H1 (cell line): ENCODE results near the gene ZNF581. TPM values are rescaled to one million over a fixed set of nuclear protein-coding genes. Genes with fewer than 3 reads are reported as not detected.

Experiments used
- CTCF ChIA-PET: fragments of 300-600 bp; sonication (Branson Sonifier 250); formaldehyde crosslinking; loops from one replicate; lab custom pipeline; 2021; ENCODE audit not compliant: partially characterized antibody; lab: Charles Lee
- POLR2A ChIA-PET: fragments of 300-600 bp; sonication (Branson Sonifier 250); formaldehyde crosslinking; loops from one replicate; lab custom pipeline; 2021; ENCODE audit warnings: inconsistent platforms; ENCODE audit not compliant: partially characterized antibody; lab: Charles Lee
- DNase-seq, 2 experiments: peaks; one replicate each; pipeline versions ENCODE4 v3.0.0 to v3.0.0-alpha.2; 2010 to 2022; ENCODE audit warnings: low spot score in 2 of 2, low read depth in 1 of 2, mixed read lengths in 1 of 2
- FAIRE-seq: peaks from 2 replicates; lab custom pipeline; 2011; peaks lifted over from hg19 to GRCh38; lab: Jason Lieb, UNC
- H2AFZ ChIP-seq: 2 replicates; pipeline ENCODE4 v1.8.1; 2012; ENCODE audit warnings: low read length, inconsistent platforms
- H2AK5ac ChIP-seq: 2 replicates; pipeline ENCODE4 v1.6.1; 2013; ENCODE audit warnings: low read depth, low read length
- H2BK120ac ChIP-seq: replicated peaks from 2 replicates; pipeline ENCODE3; 2013; ENCODE audit warnings: low read depth, low read length, inconsistent platforms
- H2BK12ac ChIP-seq: 2 replicates; pipeline ENCODE4 v1.6.1; 2013; ENCODE audit warnings: low read depth, low read length
- H2BK15ac ChIP-seq: 2 replicates; pipeline ENCODE4 v1.6.1; 2013; ENCODE audit warnings: low read length
- H2BK20ac ChIP-seq: 2 replicates; pipeline ENCODE4 v1.6.1; 2013; ENCODE audit warnings: low read length
- H2BK5ac ChIP-seq: 2 replicates; pipeline ENCODE4 v1.6.1; 2013; ENCODE audit warnings: low read depth, low read length
- H3K14ac ChIP-seq: 2 replicates; pipeline ENCODE4 v1.6.1; 2013; ENCODE audit warnings: inconsistent platforms; ENCODE audit not compliant: insufficient read length
- H3K18ac ChIP-seq: 2 replicates; pipeline ENCODE4 v1.6.1; 2013; ENCODE audit warnings: low read length; ENCODE audit errors: extremely low read depth
- H3K23ac ChIP-seq: 2 replicates; pipeline ENCODE4 v1.6.1; 2013; ENCODE audit warnings: inconsistent platforms; ENCODE audit not compliant: insufficient read length
- H3K23me2 ChIP-seq: 2 replicates; pipeline ENCODE4 v1.6.1; 2013; ENCODE audit warnings: low read depth, low read length
- H3K27ac ChIP-seq: 2 replicates; pipeline ENCODE4 v1.6.1; 2011; ENCODE audit warnings: low read depth, low read length, inconsistent platforms
- H3K27me3 ChIP-seq, 4 experiments: replicated peaks in 1 of 4; 1 replicate in 1 of 4; 2 replicates in 3 of 4; pipeline versions ENCODE4 v1.6.1 to v1.8.1; 2011 to 2013; ENCODE audit warnings: low read length in 3 of 4, mild to moderate bottlenecking in 3 of 4, inconsistent platforms in 2 of 4, mixed read lengths in 2 of 4, moderate library complexity in 1 of 4; ENCODE audit not compliant: control insufficient read depth in 3 of 4, insufficient read depth in 3 of 4; ENCODE audit errors: extremely low read depth in 1 of 4
- H3K36me3 ChIP-seq, 4 experiments: 2 replicates each; pipeline versions ENCODE4 v1.6.1 to v1.8.1; 2011 to 2013; ENCODE audit warnings: mild to moderate bottlenecking in 4 of 4, low read length in 3 of 4, moderate library complexity in 2 of 4, control low read depth in 1 of 4, inconsistent platforms in 1 of 4; ENCODE audit not compliant: insufficient read depth in 4 of 4, control insufficient read depth in 2 of 4
- H3K4ac ChIP-seq: replicated peaks from 2 replicates; pipeline ENCODE3; 2013; ENCODE audit warnings: low read length, low read depth, mixed read lengths, inconsistent platforms; ENCODE audit not compliant: insufficient read length
- H3K4me1 ChIP-seq, 4 experiments: replicated peaks in 1 of 4; 1 replicate in 1 of 4; 2 replicates in 3 of 4; pipeline versions ENCODE4 v1.6.1 to v1.8.1; 2011 to 2013; ENCODE audit warnings: low read length in 3 of 4, inconsistent platforms in 2 of 4, mixed read lengths in 1 of 4; ENCODE audit not compliant: insufficient read depth in 4 of 4, control insufficient read depth in 3 of 4
- H3K4me2 ChIP-seq, 2 experiments: 2 replicates each; pipeline versions ENCODE4 v1.6.1 to v1.8.1; 2011 to 2013; ENCODE audit warnings: low read depth in 2 of 2, low read length in 2 of 2, control low read depth in 1 of 2, inconsistent platforms in 1 of 2, mild to moderate bottlenecking in 1 of 2; ENCODE audit not compliant: insufficient read depth in 1 of 2
- H3K4me3 ChIP-seq, 4 experiments: fragments of 200-600, 300-600 bp in 1 of 4; sonication (generic), shearing (Covaris generic), sonication (Bioruptor Twin) in 1 of 4; 2 replicates each; pipeline versions ENCODE4 v1.5.1 to v1.8.1; 2011 to 2016; ENCODE audit warnings: low read length in 4 of 4, low read depth in 3 of 4, control low read depth in 2 of 4, inconsistent platforms in 2 of 4, mild to moderate bottlenecking in 2 of 4, mixed read lengths in 1 of 4, moderate library complexity in 1 of 4; ENCODE audit not compliant: insufficient read depth in 2 of 4; ENCODE audit errors: extremely low read depth in 1 of 4
- H3K56ac ChIP-seq: replicated peaks from 2 replicates; pipeline ENCODE3; 2013; ENCODE audit warnings: low read depth, mild to moderate bottlenecking, mixed read lengths, low read length, inconsistent platforms; ENCODE audit not compliant: insufficient read length
- H3K79me1 ChIP-seq: 2 replicates; pipeline ENCODE4 v1.6.1; 2013; ENCODE audit warnings: low read depth, low read length, control low read depth
- H3K79me2 ChIP-seq, 2 experiments: 2 replicates each; pipeline versions ENCODE4 v1.6.1 to v1.8.1; 2012 to 2013; ENCODE audit warnings: low read length in 2 of 2, mild to moderate bottlenecking in 2 of 2, inconsistent platforms in 1 of 2; ENCODE audit not compliant: insufficient read depth in 2 of 2, control insufficient read depth in 1 of 2
- H3K9ac ChIP-seq, 4 experiments: replicated peaks in 1 of 4; 1 replicate in 1 of 4; 2 replicates in 3 of 4; pipeline versions ENCODE4 v1.6.1 to v1.8.1; 2011 to 2013; ENCODE audit warnings: low read depth in 3 of 4, low read length in 3 of 4, control low read depth in 2 of 4, mild to moderate bottlenecking in 2 of 4, moderate library complexity in 2 of 4, inconsistent platforms in 1 of 4; ENCODE audit errors: extremely low read depth in 1 of 4
- H3K9me3 ChIP-seq, 2 experiments: 2 replicates each; pipeline versions ENCODE4 v1.6.1 to v1.8.1; 2012 to 2013; ENCODE audit warnings: mild to moderate bottlenecking in 2 of 2, moderate library complexity in 2 of 2, control low read depth in 1 of 2, inconsistent platforms in 1 of 2, low read depth in 1 of 2, low read length in 1 of 2, mixed read lengths in 1 of 2; ENCODE audit not compliant: insufficient read depth in 2 of 2
- H4K20me1 ChIP-seq, 2 experiments: replicated peaks in 1 of 2; 2 replicates each; pipeline versions ENCODE3 to v1.8.1; 2011 to 2013; ENCODE audit warnings: inconsistent platforms in 2 of 2, low read length in 2 of 2, mild to moderate bottlenecking in 1 of 2; ENCODE audit not compliant: insufficient read depth in 2 of 2, control insufficient read depth in 1 of 2
- H4K5ac ChIP-seq: 2 replicates; pipeline ENCODE4 v1.6.1; 2013; ENCODE audit warnings: low read length, low read depth, mixed read lengths, inconsistent platforms; ENCODE audit not compliant: insufficient read length
- H4K8ac ChIP-seq: 2 replicates; pipeline ENCODE4 v1.8.0; 2013; ENCODE audit warnings: mild to moderate bottlenecking, moderate library complexity, low read length, inconsistent platforms; ENCODE audit not compliant: insufficient read depth; ENCODE audit errors: extremely low read depth
- H4K91ac ChIP-seq: replicated peaks from 2 replicates; pipeline ENCODE3; 2013; ENCODE audit warnings: low read length, mixed read lengths, inconsistent platforms; ENCODE audit not compliant: insufficient read length
- ASH2L ChIP-seq: fragments of 200-600, 300-600 bp; sonication (generic); IDR thresholded peaks from one replicate; pipeline ENCODE4 v1.7.1; 2017; ENCODE audit warnings: low read length
- CBX5 ChIP-seq: fragments of 300-800, 300-1000 bp; sonication (generic); IDR thresholded peaks from 2 replicates; pipeline ENCODE4 v1.7.1; 2016; ENCODE audit warnings: antibody characterized with exemption, low read length, low read depth
- CBX8 ChIP-seq: fragments of 300-800, 300-1000 bp; sonication (generic); IDR thresholded peaks from 2 replicates; pipeline ENCODE4 v1.7.1; 2016; ENCODE audit warnings: low read depth, low read length, borderline replicate concordance
- CEBPB ChIP-seq: IDR thresholded peaks from 2 replicates; pipeline ENCODE4 v1.6.1; 2012; ENCODE audit warnings: low read depth, low read length
- CTBP2 ChIP-seq: IDR thresholded peaks from 2 replicates; pipeline ENCODE4 v1.7.0; 2011; ENCODE audit warnings: borderline replicate concordance, mild to moderate bottlenecking, moderate library complexity, mixed read lengths, low read length; ENCODE audit not compliant: insufficient read depth, insufficient read length
- HDAC2 ChIP-seq, 2 experiments: fragments of 300-600 bp in 1 of 2; sonication (generic) in 1 of 2; IDR thresholded peaks; 2 replicates each; pipeline ENCODE4 v1.6.1; 2011 to 2012; ENCODE audit warnings: low read depth in 2 of 2, low read length in 2 of 2, mild to moderate bottlenecking in 2 of 2, moderate library complexity in 2 of 2, borderline replicate concordance in 1 of 2, inconsistent platforms in 1 of 2
- KDM5A ChIP-seq: fragments of 200-600 bp; IDR thresholded peaks from 2 replicates; pipeline ENCODE4 v1.7.1; 2012; ENCODE audit warnings: mild to moderate bottlenecking, low read length, inconsistent platforms, mixed read lengths
- RAD21 ChIP-seq, 2 experiments: IDR thresholded peaks in 1 of 2; conservative IDR thresholded peaks in 1 of 2; 2 replicates each; pipeline ENCODE4 v1.6.1; 2011; ENCODE audit warnings: low read depth in 2 of 2, low read length in 2 of 2, improper control_type of control experiment in 1 of 2, inconsistent platforms in 1 of 2, mild to moderate bottlenecking in 1 of 2, moderate library complexity in 1 of 2
- RNF2 ChIP-seq: fragments of 200-900, 300-1000 bp; sonication (generic); IDR thresholded peaks from 2 replicates; pipeline ENCODE4 v1.7.1; 2016; ENCODE audit warnings: borderline replicate concordance, low read depth, mild to moderate bottlenecking, antibody characterized with exemption, low read length; ENCODE audit not compliant: poor library complexity, severe bottlenecking; ENCODE audit errors: missing control alignments
- RXRA ChIP-seq: IDR thresholded peaks from 2 replicates; pipeline ENCODE4 v1.6.1; 2011; ENCODE audit warnings: low read depth, mild to moderate bottlenecking, low read length, moderate library complexity; ENCODE audit not compliant: insufficient read depth
- SIN3A ChIP-seq, 2 experiments: IDR thresholded peaks in 1 of 2; conservative IDR thresholded peaks in 1 of 2; 2 replicates each; pipeline ENCODE4 v1.6.1; 2011 to 2012; ENCODE audit warnings: low read length in 2 of 2, improper control_type of control experiment in 1 of 2, low read depth in 1 of 2, mild to moderate bottlenecking in 1 of 2
- TBP ChIP-seq: IDR thresholded peaks from 2 replicates; pipeline ENCODE4 v1.6.1; 2011; ENCODE audit warnings: low read depth, low read length, improper control_type of control experiment
- WGBS, 2 experiments: shearing (Covaris generic) in 1 of 2; methylation state at CpG; one replicate each; pipeline versions ENCODE4 v1.1.6 to v1.1.7; 2013 to 2015; ENCODE audit warnings: low lambda C conversion rate in 2 of 2, mixed read lengths in 2 of 2, inconsistent platforms in 1 of 2, low coverage in 1 of 2, missing lambda C conversion rate in 1 of 2; ENCODE audit not compliant: insufficient replicate concordance in 2 of 2, insufficient coverage in 1 of 2, insufficient read length in 1 of 2; ENCODE audit errors: extremely low coverage in 1 of 2, missing lambda C conversion rate in 1 of 2; 5-methylcytosine and 5-hydroxymethylcytosine counted together
- polyA plus RNA-seq, 7 experiments: library from polyadenylated mRNA; depleted of rRNA in 3 of 7; stranded (reverse) in 5 of 7; unstranded in 2 of 7; fragments of >200 nt in 5 of 7; fragments of 200-250 nt in 2 of 7; gene quantifications; 1 replicate in 5 of 7; 2 replicates in 1 of 7; 4 replicates in 1 of 7; pipeline versions ENCODE4 v1.2.1 to v1.2.3, GENCODE V29; 2011 to 2013; ENCODE audit warnings: missing spikeins in 2 of 7, mixed read lengths in 2 of 7
- total RNA-seq: library from RNA; stranded (reverse); fragmentation: NEBNext Ultra II Directional; extraction: Animal tissue kit (Norgen Biotek cat#: 25700); gene quantifications from 2 replicates; pipeline ENCODE4 v1.2.1, GENCODE V29; 2021

The ZNF581 gene
- total and polyA plus RNA-seq, 2 of the 8 experiments (the other 6 are each of a cell fraction or from before 2014, with no cell fraction given) = 73.0 to 76.1 TPM

DNA sequence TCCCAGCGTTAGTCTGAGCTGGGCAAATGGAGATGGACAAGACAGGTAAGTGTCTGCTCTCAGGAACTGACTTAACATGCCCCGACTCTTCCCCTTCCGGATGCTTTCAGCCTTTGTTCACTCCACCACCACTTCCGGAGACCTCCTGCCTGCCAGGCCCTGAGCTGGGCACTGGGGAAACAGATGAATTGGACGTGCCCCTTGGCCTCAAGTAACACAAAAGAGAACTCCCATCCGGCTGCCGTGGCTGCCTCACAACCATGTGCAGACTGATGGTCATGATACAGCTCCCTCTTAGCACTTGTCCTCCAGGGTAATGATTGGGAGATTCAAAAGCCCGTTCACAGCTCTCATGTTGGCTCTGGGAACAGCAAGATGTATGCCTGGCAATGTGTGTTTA, 26.0 kb upstream of the ZNF581 start:
- Histone ChIP-seq H2BK120ac (no peak overlapping the region), H3K4me2 (no peak overlapping the region), H2BK12ac (no peak overlapping the region), H3K36me3 (peaks cover 0 to 42% (median 3%) of the 10 kb centered on the region in 4 experiments; a peak in 6 of 8 replicates), H3K56ac (no peak overlapping the region), H3K4me1 (no peaks in the 10 kb centered on the region), H4K8ac (no peak overlapping the region), H3K4me3 (no peak overlapping the region), H3K79me1 (no peaks in the 10 kb centered on the region), H4K5ac (no peak overlapping the region), H2AFZ (no peak overlapping the region), H3K27ac (no peak overlapping the region), H2BK5ac (no peak overlapping the region), H3K14ac (no peak overlapping the region), H3K79me2 (no peaks in the 10 kb centered on the region), H3K27me3 (peaks cover 0 to 2% (median 0%) of the 10 kb centered on the region in 4 experiments; a peak in 1 of 7 replicates), H3K18ac (no peak overlapping the region), H3K4ac (no peak overlapping the region), H2BK20ac (no peak overlapping the region), H2BK15ac (no peak overlapping the region), H3K23me2 (no peaks in the 10 kb centered on the region), H3K9ac (no peak overlapping the region; a peak in 1 of 7 replicates), H3K23ac (no peak overlapping the region), H4K20me1 (peaks cover 4 to 6% of the 10 kb centered on the region in 2 experiments), H2AK5ac (no peak overlapping the region), H3K9me3 (no peaks in the 10 kb centered on the region; a peak in 1 of 4 replicates), H4K91ac (no peak overlapping the region)
- 82% methylated on average over 8 of the region's 8 CpGs; no CpG with 5 or more reads in 1 of the 2 experiments for WGBS, 2 experiments
- CTCF ChIA-PET = interaction anchor here (0.5 to 8.0 kb wide), 6 partner anchors 11 to 476 kb away, joined by 3 to 38 read pairs (median 4); partner anchors contain the start of gene ZNF865
- no peak for DNase-seq
- POLR2A ChIA-PET = interaction anchor here (0.6 to 3.2 kb wide), 8 partner anchors 9 to 53 kb away, joined by 3 to 12 read pairs (median 4); partner anchors contain the start of genes FIZ1, ZNF581 and ZNF865
- FAIRE-seq = no peak
- TF ChIP-seq RXRA (no peak), TBP (no peak), CTBP2 (no peak), CBX8 (no peak), SIN3A (conservative IDR thresholded peaks at IDR 0.05 in 1 of 2, IDR thresholded peaks at IDR 0.05 in 1 of 2; ENCODE audit: low read depth in 1 of 2, low read length in 2 of 2) (no peak), KDM5A (no peak), RNF2 (no peak), HDAC2 (IDR thresholded peaks at IDR 0.05; ENCODE audit: borderline replicate concordance in 1 of 2, low read depth in 2 of 2, low read length in 2 of 2) (no peak), CEBPB (no peak), ASH2L (no peak), RAD21 (IDR thresholded peaks at IDR 0.05 in 1 of 2, conservative IDR thresholded peaks at IDR 0.05 in 1 of 2; ENCODE audit: low read depth in 2 of 2, low read length in 2 of 2) (no peak), CBX5 (no peak)
